HEK293T (cell line): Measurements from ENCODE around the gene MADD.

Source experiments
- CTBP1 ChIP-seq: fragments of 450-650 bp; IDR thresholded peaks from 2 replicates; pipeline ENCODE4 v1.6.1; 2016; ENCODE audit warnings: borderline replicate concordance
- ELF4 ChIP-seq: fragments of 450-650 bp; IDR thresholded peaks from 2 replicates; pipeline ENCODE4 v1.6.1; 2017; ENCODE audit warnings: antibody characterized with exemption
- FOXA1 ChIP-seq: fragments of 450-650 bp; IDR thresholded peaks from 2 replicates; pipeline ENCODE4 v1.6.1; 2016; ENCODE audit warnings: mild to moderate bottlenecking
- HDGF ChIP-seq: fragments of 450-650 bp; IDR thresholded peaks from 2 replicates; pipeline ENCODE4 v1.6.1; 2017; ENCODE audit warnings: antibody characterized with exemption, borderline replicate concordance
- L3MBTL2 ChIP-seq: fragments of 450-650 bp; conservative IDR thresholded peaks from 2 replicates; pipeline ENCODE4 v1.6.1; 2016; ENCODE audit warnings: mild to moderate bottlenecking
- LEF1 ChIP-seq: fragments of 450-650 bp; IDR thresholded peaks from 2 replicates; pipeline ENCODE4 v1.6.1; 2017; ENCODE audit warnings: mild to moderate bottlenecking, borderline replicate concordance
- PKNOX1 ChIP-seq: fragments of 450-650 bp; IDR thresholded peaks from 2 replicates; pipeline ENCODE4 v1.6.1; 2016
- SP1 ChIP-seq: fragments of 450-650 bp; IDR thresholded peaks from 2 replicates; pipeline ENCODE4 v1.6.1; 2017
- SUZ12 ChIP-seq: fragments of 450-650 bp; IDR thresholded peaks from 2 replicates; pipeline ENCODE4 v1.6.1; 2016; ENCODE audit warnings: mild to moderate bottlenecking

GRCh38 chr11:47327025-47327424 lies 57.1 kb downstream of the MADD start:
- TF ChIP-seq SP1 (no peak), CTBP1 (no peak), PKNOX1 (no peak), ELF4 (no peak), HDGF (no peak), FOXA1 (no peak), SUZ12 (no peak), LEF1 (no peak), L3MBTL2 (no peak)
